GM19467 (cell line): ENCODE results near the gene NIT2.

ENCODE experiments used
- ATAC-seq: cut with Tn5 transposase; IDR thresholded peaks from one replicate; pipeline ENCODE4 v1.9.1; 2021; ENCODE audit warnings: mild to moderate bottlenecking, moderate library complexity; ENCODE audit not compliant: unreplicated experiment

NIT2 gene

DNA sequence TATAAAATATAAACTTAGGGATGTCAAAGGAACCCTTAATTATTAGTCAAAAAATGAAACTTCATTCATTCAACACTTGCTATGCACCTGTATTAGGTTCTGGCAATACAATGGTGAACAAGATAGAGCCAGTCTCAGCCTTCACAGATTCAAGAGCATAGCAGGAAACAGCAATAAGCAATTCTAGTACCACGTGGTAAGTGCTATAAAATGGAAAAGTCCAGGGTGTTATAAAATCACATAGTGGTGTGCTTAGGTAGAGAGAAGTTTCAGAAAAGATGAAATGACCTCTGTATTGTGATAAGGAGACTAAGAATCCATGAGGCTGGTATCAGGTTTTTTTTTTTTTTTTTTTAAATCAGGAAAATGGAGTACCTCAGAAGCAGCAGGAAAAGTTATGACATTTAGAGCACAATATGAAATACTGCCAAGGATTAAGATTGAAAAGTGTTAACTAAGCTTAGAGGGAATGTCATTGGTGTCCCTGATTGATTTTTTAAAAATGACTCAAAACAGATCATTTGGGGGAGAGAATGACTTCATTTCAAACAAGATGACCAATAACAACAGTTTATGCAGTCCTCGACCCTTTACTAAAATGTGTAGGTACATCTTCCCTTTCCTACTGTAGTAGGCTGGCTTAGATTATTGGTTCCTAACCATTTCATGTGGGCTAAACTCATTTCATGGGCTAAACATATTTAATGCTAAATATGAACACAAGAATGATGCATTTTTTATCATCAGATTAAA lies 61.3 kb downstream of the NIT2 start:
- ATAC-seq = no peak

DNA sequence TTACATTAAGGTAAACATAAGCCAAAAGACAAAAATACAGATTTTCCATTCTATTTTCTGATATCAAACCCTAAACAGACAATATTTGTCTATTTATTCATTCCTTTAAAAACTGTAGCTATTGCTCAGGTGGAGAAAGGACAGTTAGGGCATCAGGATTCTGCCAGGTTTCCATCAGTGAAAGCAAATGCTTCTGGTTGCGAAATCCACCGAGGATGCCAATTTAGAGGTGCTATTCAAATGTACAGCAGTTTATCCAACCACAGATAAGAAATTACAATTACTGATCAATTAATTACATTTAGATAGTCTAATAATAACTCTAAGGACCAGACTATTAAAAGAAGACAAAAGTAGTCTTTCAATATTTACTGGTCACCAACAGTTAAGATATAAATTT lies 62.4 kb downstream of the NIT2 start:
- no peak for ATAC-seq

DNA sequence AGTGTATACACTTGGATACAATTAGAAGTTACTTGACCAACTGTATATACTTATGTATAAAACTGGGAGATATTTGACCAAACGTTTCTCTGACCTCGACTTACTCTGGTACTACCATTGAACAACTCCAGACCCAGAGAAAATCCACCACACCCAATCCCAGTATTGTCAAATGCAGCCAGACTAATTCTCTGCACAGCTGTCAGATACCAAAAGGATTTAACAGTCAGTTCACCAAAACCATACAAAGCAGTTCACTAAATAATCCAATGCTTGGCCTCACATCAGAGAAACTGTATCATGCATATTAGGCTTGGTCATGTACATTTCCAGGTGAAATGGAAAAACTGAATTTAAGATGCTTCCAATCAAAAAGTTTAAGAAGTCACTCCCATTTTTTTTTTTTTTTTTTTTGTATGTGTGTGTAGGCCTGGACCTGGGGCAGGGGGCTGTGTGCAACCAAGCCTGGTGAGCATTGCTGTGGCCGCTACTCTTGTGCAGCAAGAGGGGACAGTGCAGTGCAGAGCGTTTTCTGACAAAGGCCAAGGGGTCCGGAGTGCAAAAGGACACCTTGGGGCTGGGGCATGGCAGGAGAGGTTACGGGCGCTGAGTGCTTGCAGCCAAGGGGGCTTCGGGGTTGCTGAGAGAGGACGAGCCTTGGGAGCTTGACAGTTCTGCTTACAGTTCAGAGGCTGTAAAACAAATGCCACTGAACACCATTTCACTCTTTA lies 64.9 kb downstream of the NIT2 start:
- no peak for ATAC-seq

DNA sequence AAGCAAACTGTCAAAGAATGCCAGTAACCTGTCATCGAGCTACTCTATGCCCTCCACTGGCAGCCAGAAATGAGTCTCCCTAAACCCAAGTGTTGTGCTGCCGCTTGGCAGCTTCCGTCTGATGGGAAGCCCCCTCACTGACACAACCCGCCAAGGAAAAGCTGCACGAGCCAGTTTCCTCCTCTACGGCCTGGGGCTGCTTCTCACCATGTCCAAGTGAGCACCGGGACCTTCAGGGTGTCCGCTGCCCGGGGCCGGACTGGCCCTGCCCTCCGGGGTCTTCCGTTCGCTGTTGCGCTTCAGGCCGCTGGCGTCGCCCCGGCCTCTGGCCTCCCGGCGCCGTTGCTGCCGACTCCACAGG lies 65.8 kb downstream of the NIT2 start:
- ATAC-seq = peak; percentile 5

DNA sequence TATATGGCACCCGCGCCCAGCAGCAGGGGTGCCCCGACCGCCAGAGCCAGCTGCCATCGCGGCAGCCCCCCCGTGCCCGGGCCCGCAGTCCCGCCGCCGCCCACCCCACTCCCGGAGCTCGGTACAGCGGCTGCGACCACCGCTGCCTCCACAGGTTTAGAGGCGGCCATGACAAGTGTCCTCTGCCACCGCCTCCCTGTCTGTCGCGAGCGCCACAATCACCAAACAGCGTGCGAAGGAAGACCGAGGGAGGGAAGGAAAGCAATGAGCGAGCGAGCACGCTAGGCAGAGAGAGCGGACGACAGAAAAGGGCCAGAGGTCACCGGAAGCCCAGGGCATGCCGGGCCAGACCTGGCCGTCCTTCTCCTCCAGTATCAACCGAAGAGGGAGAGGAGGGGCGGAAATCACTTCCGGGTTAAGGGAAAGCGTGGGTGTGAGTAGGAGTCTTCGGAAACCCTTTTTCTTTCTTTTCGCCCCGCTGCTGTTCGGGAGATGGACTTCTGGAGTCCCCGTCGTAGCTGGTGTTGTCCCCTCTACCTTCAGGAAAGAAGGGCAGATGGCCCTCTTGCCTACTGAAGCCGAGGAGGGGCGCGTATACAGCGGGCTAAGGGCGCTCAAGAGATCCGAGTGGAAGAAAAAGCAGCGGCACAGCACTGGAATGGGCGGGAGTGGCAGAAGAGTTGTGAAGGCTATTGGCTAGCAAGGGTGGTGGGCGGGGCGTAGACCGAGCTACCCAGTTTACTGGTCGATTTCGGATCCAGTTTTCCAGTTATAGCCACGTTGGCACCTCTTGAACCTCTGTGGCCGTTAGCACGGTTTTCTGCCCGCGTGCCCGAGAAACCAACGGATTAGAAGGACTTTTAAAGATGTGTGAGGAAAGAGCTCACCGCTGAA lies 66.5 kb downstream of the NIT2 start, which contains the start of the genes LNP1 and TOMM70:
Gene LNP1 (plus strand): TSS at position 760 of the 894 bp plus-strand sequence. CDS start 28,191 bp downstream, outside the sequence.
Gene TOMM70 (minus strand): TSS at position 310 of the 894 bp plus-strand sequence. CDS start 140 bp downstream, at position 170.
- peak; percentile 88 for ATAC-seq

DNA sequence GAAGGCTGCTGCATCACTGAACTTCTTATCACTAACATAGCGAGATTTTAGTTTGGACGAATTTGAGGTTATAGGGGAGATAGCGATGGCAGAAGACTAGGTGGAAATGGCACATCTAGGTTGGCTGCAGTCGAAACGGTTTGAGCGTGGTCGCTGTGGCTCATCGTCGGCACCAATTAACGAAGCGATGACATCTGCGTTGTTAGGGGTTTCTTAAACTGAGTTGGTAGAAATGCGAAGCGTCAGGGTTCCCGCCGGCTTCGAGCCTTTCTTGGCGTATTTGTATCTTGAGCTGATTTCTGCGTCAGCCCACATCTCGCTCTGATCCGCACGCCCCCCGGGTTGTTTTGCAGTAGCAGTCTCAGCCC lies 67.1 kb downstream of the NIT2 start:
- ATAC-seq = peak; percentile 13

DNA sequence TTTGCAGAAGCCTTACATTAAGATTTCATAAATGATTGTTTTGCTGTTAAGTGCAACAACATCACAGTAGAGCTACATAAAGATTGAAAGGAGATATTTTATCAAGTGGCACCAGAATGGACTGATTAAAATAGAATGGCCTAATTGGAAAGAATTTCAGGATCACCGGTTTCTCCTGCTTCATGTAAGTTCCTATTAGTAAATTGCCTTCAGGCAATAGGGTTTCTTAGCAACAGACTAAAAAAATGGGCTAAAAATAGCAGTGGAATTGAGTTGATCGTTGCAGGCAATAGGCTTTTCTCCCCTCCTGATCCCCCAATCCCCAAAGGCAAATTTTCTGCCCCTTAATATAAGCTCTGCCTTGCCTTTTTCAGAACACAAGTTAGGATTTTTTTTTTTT lies 67.7 kb downstream of the NIT2 start:
- ATAC-seq = no peak

DNA sequence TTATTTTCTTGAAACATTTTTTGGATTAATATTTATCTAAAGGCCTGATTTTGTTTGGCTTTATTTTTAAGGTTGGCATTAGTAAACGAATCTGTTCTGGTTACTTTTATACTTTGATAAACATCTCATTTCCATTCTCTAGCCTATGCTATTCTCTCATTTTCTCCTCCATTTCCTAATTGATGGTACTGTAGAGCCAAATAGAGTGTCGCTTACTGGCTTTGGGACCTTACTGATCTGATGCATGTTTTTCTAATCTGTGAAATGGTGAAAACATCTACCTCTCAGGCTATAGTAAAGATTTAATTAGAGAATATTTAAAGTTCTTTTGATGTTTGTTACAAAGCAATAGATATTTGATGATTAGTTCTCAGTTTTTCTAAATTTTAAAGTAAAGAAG lies 68.3 kb downstream of the NIT2 start:
- no peak for ATAC-seq

DNA sequence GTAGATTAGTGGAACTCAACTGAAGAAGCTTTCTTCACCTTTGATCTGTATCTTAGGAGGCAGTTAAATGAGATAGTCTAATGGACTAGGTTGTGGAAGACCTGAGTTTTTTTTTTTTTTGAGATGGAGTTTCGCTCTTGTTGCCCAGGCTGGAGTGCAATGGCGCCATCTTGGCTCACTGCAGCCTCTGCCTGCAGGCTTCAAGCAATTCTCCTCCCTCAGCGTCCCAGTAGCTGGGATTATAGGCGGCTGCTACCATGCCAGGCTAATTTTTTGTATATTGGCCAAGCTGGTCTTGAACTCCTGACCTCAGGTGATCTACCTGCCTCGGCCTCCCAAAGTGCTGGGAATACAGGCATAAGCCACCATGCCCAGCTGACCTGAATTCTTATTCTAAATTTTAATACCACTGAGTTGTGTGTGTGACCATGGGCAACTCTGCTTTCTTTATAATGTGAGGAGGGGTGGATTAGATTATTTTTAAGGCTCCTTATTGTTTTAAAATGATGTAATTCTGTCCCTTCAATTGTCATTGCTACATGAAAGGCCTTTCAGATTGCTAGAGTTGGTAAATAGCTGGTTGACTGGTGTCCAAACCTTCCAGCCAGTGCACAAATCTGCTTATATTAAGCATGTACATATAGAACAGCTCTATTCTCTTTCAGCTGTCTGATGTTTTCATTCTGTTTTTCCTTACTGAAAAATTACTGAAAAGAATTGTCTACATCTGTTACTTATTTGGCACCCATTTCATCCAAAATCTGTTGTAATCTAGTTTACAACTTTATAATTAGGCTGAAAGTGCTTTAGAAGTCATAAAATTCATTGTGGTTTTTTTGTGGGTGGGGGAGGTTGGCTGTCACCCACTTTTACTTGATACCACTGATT lies 69.0 kb downstream of the NIT2 start:
- ATAC-seq = no peak

DNA sequence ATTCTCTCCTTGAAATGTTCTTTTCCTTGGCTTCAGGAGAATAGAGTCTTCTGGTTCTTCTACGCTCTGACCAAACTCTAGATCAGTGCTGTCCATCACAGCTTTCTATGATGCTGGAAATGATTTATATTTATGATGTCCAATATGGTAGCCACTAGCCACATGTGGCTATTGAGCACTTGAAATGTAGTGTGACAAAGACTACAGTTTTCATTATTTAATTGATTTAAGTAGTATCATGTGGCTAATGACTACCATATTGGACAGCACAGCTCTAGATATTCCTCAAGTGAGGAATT lies 69.6 kb downstream of the NIT2 start:
- no peak for ATAC-seq

DNA sequence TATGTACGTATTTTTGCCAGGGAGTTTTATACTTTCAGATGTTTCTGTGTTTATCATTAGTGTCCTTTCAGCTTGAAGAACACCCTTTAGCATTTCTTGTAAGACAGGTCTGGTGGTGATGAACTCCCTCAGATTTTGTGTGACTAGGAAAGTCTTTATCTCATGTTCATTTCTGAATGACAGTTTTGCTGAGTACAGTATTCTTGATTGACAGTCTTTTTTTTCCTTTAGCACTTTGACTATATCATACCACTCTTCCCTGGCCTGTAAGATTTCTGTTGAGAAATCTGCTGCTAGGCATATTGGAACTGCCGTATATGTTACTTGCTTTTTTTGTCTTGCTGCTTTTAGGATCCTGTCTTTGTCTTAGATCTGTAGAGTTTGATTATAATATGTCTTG lies 72.6 kb downstream of the NIT2 start:
- no peak for ATAC-seq

DNA sequence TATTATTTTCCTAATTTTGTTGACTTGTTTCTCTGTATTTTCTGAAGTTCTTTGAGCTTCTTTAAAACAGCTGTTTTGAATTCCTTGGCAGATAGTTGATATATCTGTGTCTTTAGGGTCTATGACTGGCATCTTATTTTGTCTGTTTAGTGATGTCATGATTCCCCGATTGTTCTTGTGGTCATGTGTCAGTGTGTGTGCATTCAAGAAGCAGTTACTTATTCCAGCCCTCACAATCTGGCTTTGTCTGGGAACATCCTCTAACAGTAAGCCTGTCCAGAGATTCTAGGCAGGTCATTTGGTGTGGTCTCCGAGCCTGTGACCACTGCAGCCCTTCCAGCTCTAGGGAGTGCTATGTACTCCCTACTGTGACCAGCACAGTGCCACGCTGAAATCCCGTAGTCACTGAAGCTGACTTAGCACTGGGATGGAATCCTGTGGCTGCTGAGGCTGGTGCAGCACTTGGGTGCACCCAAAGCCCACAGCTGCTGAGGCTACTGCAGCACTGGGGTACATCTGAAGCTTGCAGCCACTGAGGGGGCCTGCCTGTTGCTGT lies 73.5 kb downstream of the NIT2 start:
- no peak for ATAC-seq
